ENCODE results near the gene SSH2.

- no peak for TF ChIP-seq CTCF (IDR thresholded peaks at IDR 0.05)
- TF ChIP-seq POLR2A (IDR thresholded peaks at IDR 0.05): no peak
These were observed 109.6 kb downstream of the SSH2 start for GRCh38 chr17:29820425-29820824.

Measured in thyroid gland (tissue), 4 donors.